Measurements from ENCODE around the gene CLN5.
"Not testable (repeated sequence)": the region's sequence is repeated elsewhere in the genome, so short reads cannot be mapped to it uniquely, and the experiment has no call there.

Gene CLN5

GRCh38 chr13:76975863-76976262 is 16.0 kb upstream of the CLN5 start:
- DNase-seq (ENCODE audit: low read depth in 2 of 2) = no peak

GRCh38 chr13:76976490-76976889 is 15.4 kb upstream of the CLN5 start:
- DNase-seq (ENCODE audit: low read depth in 2 of 2) = no peak

GRCh38 chr13:76976929-76977328 is 15.0 kb upstream of the CLN5 start:
- no peak for DNase-seq (ENCODE audit: low read depth in 2 of 2)

GRCh38 chr13:76980075-76980718 is 11.7 kb upstream of the CLN5 start:
- peak; percentile 73 to 77 for DNase-seq (ENCODE audit: low read depth in 2 of 2)

- no peak for DNase-seq (ENCODE audit: low read depth in 2 of 2)
Observed at GRCh38 chr13:76982061-76982460, 9.8 kb upstream of the CLN5 start.

- no peak for DNase-seq (ENCODE audit: low read depth in 2 of 2)
Observed at GRCh38 chr13:76983676-76984075, 8.2 kb upstream of the CLN5 start.

GRCh38 chr13:76991432-76991795 is 467 bp upstream of the CLN5 start:
- peak; percentile 70 to 75 for DNase-seq (ENCODE audit: low read depth in 2 of 2)

GRCh38 chr13:76992548-76993001 is 694 bp downstream of the CLN5 start:
- no peak for DNase-seq (ENCODE audit: low read depth in 2 of 2)

GRCh38 chr13:76993021-76993420 is 1.1 kb downstream of the CLN5 start:
- DNase-seq (ENCODE audit: low read depth in 2 of 2) = no peak

- no peak for DNase-seq (ENCODE audit: low read depth in 2 of 2)
Observed at GRCh38 chr13:76993473-76993872, 1.6 kb downstream of the CLN5 start.

- DNase-seq (ENCODE audit: low read depth in 2 of 2) = no peak
Observed at GRCh38 chr13:76994281-76994680, 2.4 kb downstream of the CLN5 start.

- DNase-seq (ENCODE audit: low read depth in 2 of 2) = no peak
Observed at GRCh38 chr13:77000475-77000874, 8.6 kb downstream of the CLN5 start.

GRCh38 chr13:77001540-77001939 is 9.7 kb downstream of the CLN5 start:
- DNase-seq (ENCODE audit: low read depth in 2 of 2) = no peak

- DNase-seq (ENCODE audit: low read depth in 2 of 2) = no peak
Observed at GRCh38 chr13:77001963-77002587, 10.2 kb downstream of the CLN5 start.

GRCh38 chr13:77002590-77003190 is 10.8 kb downstream of the CLN5 start:
- DNase-seq (ENCODE audit: low read depth in 2 of 2) = no peak

GRCh38 chr13:77008337-77008736 is 16.5 kb downstream of the CLN5 start:
- not testable (repeated sequence) for DNase-seq (ENCODE audit: low read depth in 2 of 2)

GRCh38 chr13:77009011-77009410 is 17.1 kb downstream of the CLN5 start:
- DNase-seq (ENCODE audit: low read depth in 2 of 2) = no peak

- DNase-seq (ENCODE audit: low read depth in 2 of 2) = not testable (repeated sequence)
Observed at GRCh38 chr13:77009719-77010118, 17.8 kb downstream of the CLN5 start.

GRCh38 chr13:77013853-77014542 is 22.1 kb downstream of the CLN5 start:
- DNase-seq (ENCODE audit: low read depth in 2 of 2) = no peak

- DNase-seq (ENCODE audit: low read depth in 2 of 2) = no peak
Observed at GRCh38 chr13:77014906-77015685, 23.2 kb downstream of the CLN5 start.

- no peak for DNase-seq (ENCODE audit: low read depth in 2 of 2)
Observed at GRCh38 chr13:77016251-77016812, 24.5 kb downstream of the CLN5 start.
